HG02571 (cell line): ENCODE data around the gene CALD1.
"Not testable (repeated sequence)": the region's sequence is repeated elsewhere in the genome, so short reads cannot be mapped to it uniquely, and the experiment has no call there.

ENCODE experiments used
- ATAC-seq: cut with Tn5 transposase; IDR thresholded peaks from one replicate; pipeline ENCODE4 v1.9.1; 2021; ENCODE audit warnings: mild to moderate bottlenecking, moderate library complexity; ENCODE audit not compliant: unreplicated experiment

The CALD1 gene

GRCh38 chr7:134945691-134946090 lies 166.3 kb downstream of the CALD1 start:
- ATAC-seq = no peak

- no peak for ATAC-seq
Measured at GRCh38 chr7:134946260-134946659, 166.8 kb downstream of the CALD1 start.

GRCh38 chr7:134947329-134947728 lies 167.9 kb downstream of the CALD1 start:
- ATAC-seq = no peak

GRCh38 chr7:134947831-134948230 lies 168.4 kb downstream of the CALD1 start:
- no peak for ATAC-seq

GRCh38 chr7:134948246-134948645 lies 168.8 kb downstream of the CALD1 start:
- ATAC-seq = no peak

GRCh38 chr7:134948736-134949135 lies 169.3 kb downstream of the CALD1 start:
- no peak for ATAC-seq

- no peak for ATAC-seq
Measured at GRCh38 chr7:134949171-134949570, 169.7 kb downstream of the CALD1 start.

GRCh38 chr7:134954197-134955082 lies 175.0 kb downstream of the CALD1 start:
- ATAC-seq = no peak

GRCh38 chr7:134957005-134957404 lies 177.6 kb downstream of the CALD1 start:
- ATAC-seq = no peak

- no peak for ATAC-seq
Measured at GRCh38 chr7:134959810-134960209, 180.4 kb downstream of the CALD1 start.

GRCh38 chr7:134962270-134962780 lies 182.9 kb downstream of the CALD1 start:
- no peak for ATAC-seq

GRCh38 chr7:134963036-134963435 lies 183.6 kb downstream of the CALD1 start:
- no peak for ATAC-seq

- no peak for ATAC-seq
Measured at GRCh38 chr7:134966691-134967090, 187.3 kb downstream of the CALD1 start.

GRCh38 chr7:134968110-134968509 lies 188.7 kb downstream of the CALD1 start:
- no peak for ATAC-seq

GRCh38 chr7:134981645-134982044 lies 202.2 kb downstream of the CALD1 start:
- ATAC-seq = not testable (repeated sequence)

GRCh38 chr7:134985894-134986362 lies 206.5 kb downstream of the CALD1 start:
- ATAC-seq = no peak

GRCh38 chr7:134986363-134987251 lies 207.2 kb downstream of the CALD1 start, which contains the start of gene AGBL3:
Gene AGBL3, plus strand, starts transcription at chr7:134986508. Its CDS starts 1,426 bp downstream, at chr7:134987934.
- ATAC-seq = peak; percentile 90

GRCh38 chr7:134988161-134988560 lies 208.7 kb downstream of the CALD1 start:
- ATAC-seq = no peak

GRCh38 chr7:134991469-134992339 lies 212.3 kb downstream of the CALD1 start:
- ATAC-seq = no peak

- ATAC-seq = peak; percentile 60
Measured at GRCh38 chr7:134992626-134993179, 213.3 kb downstream of the CALD1 start.
